Adipose tissue (tissue), 3 donors: ENCODE data around the gene PFKFB1. TPM values are rescaled to one million over a fixed set of nuclear protein-coding genes. Genes with fewer than 3 reads are reported as not detected.

ENCODE experiments used
- H3K27ac ChIP-seq: one replicate; pipeline ENCODE4 v1.5.1; 2013; ENCODE audit warnings: low read depth, low read length
- WGBS, 3 donors: extraction: QIAGEN DNeasy Blood & Tissue Kit; methylation state at CpG; one replicate each; pipeline ENCODE4 v1.1.7; 2013; 5-methylcytosine and 5-hydroxymethylcytosine counted together
- polyA plus RNA-seq, 3 donors: library from polyadenylated mRNA; stranded (reverse); fragments of 200-250 nt; gene quantifications; one replicate each; pipeline ENCODE4 v1.2.3, GENCODE V29; 2013
- donor health status: healthy with polysubstance abuse.
- donor health status: Bipolar disorder and iron deficiency.
- donor health status: healthy.

Gene PFKFB1
- 10 to 100 TPM in 1 of 3 donors, 1 to 10 TPM in 2; 2.4 to 31.0 (median 7.3) TPM for polyA plus RNA-seq

DNA sequence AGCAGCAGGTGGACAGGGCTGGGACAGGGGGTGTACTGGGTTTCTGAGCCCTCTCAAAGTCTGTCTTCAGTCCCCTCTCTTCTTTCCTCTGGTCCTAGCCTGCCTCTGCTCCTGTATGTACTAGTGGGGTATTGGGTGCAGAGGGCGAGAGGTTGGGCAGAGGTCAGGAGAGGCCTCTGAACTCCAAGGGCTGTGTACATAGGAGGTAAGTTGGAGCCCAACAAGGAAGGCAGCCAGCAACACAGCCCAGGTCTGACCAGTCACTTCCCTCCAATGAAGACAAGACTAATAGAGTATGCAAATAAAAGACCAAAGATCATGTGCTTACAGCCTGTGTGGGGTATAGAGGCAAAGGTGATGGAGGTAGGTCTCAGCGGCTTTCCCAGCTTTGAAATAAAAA lies at the start of gene PFKFB1:
Gene PFKFB1, minus strand, starts transcription at position 90 of the 400 bp plus-strand sequence. CDS start 181 bp downstream, outside the sequence.
- 75 to 89% (median 88%) methylated on average over 2 of the region's 2 CpGs for WGBS, 3 donors
- H3K27ac ChIP-seq: no peak within 1 kb of the TSS

- no peak overlapping the region for H3K27ac ChIP-seq
- WGBS, 3 donors: 88 to 100% (median 96%) methylated on average over 1 to 6 of the region's 6 CpGs
These were observed 47.5 kb upstream of the PFKFB1 start for GRCh38 chrX:55041514-55041913.

DNA sequence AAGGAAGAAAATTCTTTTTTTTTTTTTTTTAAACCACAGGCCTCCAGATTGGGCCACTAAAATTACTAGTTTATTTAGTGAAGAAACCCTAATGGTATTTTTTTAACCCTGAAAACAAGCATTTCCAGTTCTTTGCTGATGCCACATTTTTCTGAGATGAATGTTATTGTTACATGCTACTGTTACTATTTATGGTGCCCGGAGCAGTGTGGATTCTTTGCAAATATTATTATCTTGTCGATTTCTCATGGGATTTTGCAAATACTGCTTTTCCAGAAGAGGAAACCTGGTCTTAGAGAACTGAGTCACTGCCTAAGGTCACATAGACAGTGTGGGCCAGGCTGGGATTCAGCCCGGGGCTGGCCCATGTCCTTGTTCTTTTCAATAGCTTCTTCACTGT lies 45.5 kb upstream of the PFKFB1 start:
- H3K27ac ChIP-seq: no peak overlapping the region
- 69 to 80% (median 78%) methylated on average over 3 of the region's 3 CpGs for WGBS, 3 donors

DNA sequence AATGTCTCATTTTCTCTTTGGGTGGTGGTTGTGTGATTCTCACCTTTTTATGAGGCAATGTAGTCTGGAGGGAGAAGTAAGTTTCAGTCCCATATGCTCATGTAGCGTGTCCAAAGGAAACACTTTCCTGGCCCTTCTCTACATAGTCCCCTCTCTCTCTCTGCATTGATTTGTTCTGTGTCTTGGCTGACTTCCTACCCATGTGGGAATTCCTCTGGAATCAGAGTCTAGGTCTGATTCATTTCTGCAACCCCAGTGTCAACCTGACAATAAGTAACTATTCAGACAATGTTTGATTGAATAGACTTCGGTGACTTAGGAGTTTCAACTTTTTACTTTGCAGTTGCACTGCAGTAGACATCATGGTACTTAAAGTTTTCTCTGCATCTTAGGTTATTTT lies 39.4 kb upstream of the PFKFB1 start:
- no peak overlapping the region for H3K27ac ChIP-seq
- WGBS, 3 donors: 37 to 78% (median 68%) methylated on average over 2 of the region's 2 CpGs

- 68 to 74% (median 71%) methylated on average over 7 of the region's 7 CpGs for WGBS, 3 donors
These were observed 36.5 kb upstream of the PFKFB1 start, which contains the start of gene ALAS2 for GRCh38 chrX:55030271-55031205. TSS of gene ALAS2 (minus strand) at chrX:55030977. CDS start at chrX:55026000, 4,977 bp downstream.

GRCh38 chrX:55029291-55029690 lies 35.3 kb upstream of the PFKFB1 start:
- WGBS, 3 donors: 63 to 83% (median 65%) methylated on average over 2 of the region's 2 CpGs
- H3K27ac ChIP-seq: no peak overlapping the region

More at GRCh38 chrX:55030271-55031205, 36.5 kb upstream of the PFKFB1 start, which contains the start of gene ALAS2:
- no peak within 1 kb of the TSS for H3K27ac ChIP-seq

DNA sequence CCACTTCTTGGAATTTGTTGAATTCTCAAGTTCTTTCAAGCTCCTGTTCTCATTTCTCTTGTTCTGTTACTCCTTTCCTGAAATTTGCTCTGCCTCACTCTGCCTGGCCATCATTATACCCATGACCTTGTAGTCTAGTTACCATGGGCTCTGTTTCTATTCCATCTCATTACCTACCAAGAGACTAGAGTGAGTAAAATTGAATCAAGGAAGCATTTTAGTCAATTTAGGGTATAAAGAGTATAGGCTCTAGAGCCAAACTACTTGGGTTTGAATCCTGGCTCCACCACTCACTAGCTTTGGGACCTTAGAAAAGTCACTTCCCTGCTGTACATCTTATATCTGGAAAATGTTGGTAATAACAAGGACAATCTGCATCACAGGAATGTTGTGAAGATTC lies 34.6 kb upstream of the PFKFB1 start:
- H3K27ac ChIP-seq: no peak overlapping the region

DNA sequence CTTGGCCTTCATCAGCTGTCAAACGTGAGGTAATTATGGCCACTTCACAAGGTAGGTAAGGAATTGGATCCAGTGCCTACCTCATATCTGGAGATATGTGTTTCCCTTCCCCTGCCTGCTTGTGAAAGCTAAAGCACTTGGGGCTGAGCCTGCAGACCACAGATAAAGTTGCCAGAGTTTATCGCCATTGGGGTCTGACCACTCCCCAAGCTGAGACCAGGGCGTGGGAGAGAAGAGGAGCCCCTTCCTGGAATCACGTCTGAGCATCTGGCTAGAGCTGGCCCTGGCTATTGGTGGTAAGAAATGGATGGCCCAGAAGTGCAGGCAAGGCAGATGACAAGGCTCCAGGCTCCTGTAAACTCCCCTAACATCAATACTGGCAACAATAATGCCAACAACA lies 34.1 kb upstream of the PFKFB1 start:
- H3K27ac ChIP-seq: no peak overlapping the region
- 53 to 85% (median 76%) methylated on average over 4 of the region's 4 CpGs for WGBS, 3 donors

DNA sequence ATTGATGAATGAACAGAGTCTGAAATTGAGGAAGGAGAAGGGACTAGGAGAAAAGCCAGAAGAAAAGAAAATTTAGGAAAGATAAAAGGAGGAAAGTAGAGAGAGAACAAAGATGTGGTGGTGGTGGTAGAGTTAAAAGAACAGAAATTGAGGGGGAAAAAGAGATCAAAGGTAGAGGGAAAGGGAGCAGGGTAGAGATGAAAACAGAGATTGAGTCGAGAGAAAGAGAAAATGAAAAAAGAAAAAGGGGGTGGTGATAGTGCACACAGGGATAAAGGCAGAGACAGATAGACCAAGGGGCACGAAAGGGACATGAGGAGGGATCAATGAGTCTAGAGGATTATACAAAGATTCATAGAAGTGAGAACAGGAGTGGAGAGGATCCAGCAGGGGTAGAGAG lies 32.9 kb upstream of the PFKFB1 start:
- WGBS, 3 donors: 43 to 85% (median 63%) methylated on average over 2 of the region's 2 CpGs
- no peak overlapping the region for H3K27ac ChIP-seq

DNA sequence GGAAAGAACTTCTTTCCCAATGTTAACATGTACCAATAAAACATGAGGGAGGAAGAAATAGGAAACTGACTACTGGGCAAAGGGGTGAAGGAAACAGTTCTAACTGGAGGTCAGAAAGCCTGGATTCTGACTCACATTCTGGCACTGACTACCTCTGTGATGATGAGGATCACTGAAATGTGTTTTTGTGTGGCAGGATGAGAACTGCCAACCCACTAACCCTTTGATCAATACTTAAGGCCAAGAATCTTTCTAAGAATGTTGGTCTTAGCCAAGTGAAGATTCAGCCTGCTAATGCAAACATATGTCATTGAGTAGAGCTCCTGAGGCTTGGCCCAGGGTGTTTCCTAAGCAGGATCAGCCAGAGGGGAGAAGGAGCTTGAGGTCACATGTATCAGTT lies 32.2 kb upstream of the PFKFB1 start:
- no peak overlapping the region for H3K27ac ChIP-seq

GRCh38 chrX:55014897-55015299 lies 20.9 kb upstream of the PFKFB1 start:
- no peak overlapping the region for H3K27ac ChIP-seq
- WGBS, 3 donors: 93 to 100% (median 99%) methylated on average over 4 of the region's 4 CpGs

DNA sequence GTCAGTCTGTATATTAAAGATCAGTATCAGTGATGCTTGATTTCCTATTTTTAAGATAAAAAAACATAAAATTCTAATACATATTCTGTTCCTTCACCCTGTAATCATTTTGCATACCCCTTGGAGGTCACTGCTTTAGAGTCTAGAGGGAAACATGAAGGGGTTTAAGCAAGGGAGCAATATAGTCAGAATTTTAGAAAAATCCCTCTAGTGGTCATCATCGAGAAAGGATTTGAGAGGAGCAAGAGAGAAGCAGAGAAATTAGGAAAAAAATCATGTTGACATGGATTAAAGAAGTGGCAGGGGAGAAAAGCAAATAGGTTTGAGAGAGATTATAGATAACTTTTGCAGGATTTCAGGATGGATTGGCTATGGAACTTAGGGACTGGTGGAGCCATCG lies 17.3 kb upstream of the PFKFB1 start:
- H3K27ac ChIP-seq: no peak overlapping the region
- WGBS, 3 donors: 30 to 45% (median 32%) methylated on average over 2 of the region's 2 CpGs

GRCh38 chrX:55008571-55009358 lies 14.8 kb upstream of the PFKFB1 start:
- 33 to 70% (median 46%) methylated on average over 7 to 9 of the region's 9 CpGs for WGBS, 3 donors
- no peak overlapping the region for H3K27ac ChIP-seq

GRCh38 chrX:55007656-55008055 lies 13.7 kb upstream of the PFKFB1 start:
- 56 to 61% (median 57%) methylated on average over 6 of the region's 6 CpGs for whole genome bisulfite sequencing, 3 donors

GRCh38 chrX:55006827-55007621 lies 13.0 kb upstream of the PFKFB1 start:
- H3K27ac ChIP-seq: no peak overlapping the region
- 86 to 96% (median 94%) methylated on average over 12 to 18 of the region's 18 CpGs for WGBS, 3 donors

More at GRCh38 chrX:55007656-55008055, 13.7 kb upstream of the PFKFB1 start:
- H3K27ac ChIP-seq: no peak overlapping the region

DNA sequence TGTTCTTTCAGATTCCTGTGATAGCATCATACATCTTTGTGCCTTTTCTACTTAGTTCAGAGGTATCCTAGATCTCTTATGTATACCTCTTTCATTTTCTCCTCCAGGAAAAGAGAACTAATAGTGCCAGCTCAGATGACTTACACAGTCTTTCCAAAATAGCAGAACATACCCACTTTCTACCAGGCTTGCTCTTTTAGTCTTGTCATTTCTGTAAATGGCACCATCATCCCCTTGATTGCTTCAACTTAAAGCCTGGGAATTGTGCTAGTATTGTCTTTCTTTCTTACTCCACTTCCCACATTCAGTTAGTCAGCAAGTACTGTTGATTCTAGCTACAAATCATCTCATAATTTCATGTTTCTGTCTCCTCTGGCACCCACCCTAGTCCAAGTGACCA lies 11.3 kb upstream of the PFKFB1 start:
- H3K27ac ChIP-seq: no peak overlapping the region

DNA sequence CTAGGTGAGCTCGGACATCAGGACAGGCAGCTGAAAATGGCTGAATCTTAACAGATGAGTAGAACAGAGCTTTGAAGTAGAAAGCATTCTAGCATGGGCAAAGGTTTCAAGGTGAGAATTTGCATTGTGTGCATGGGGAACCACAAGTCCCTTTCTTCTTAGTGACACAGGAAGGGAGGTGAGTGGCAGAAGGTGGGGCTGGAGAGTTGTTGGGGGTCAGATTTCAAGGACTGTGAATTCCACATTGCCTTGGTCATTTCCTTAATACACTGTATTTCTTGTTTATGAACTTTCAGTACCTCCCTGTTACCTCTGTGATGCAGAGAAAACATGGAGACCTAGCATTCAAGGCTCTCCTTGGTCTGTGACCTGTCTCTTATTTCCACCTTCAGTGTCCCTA lies 10.2 kb upstream of the PFKFB1 start:
- 88 to 100% (median 100%) methylated on average over 1 of the region's 1 CpG for WGBS, 3 donors
- no peak overlapping the region for H3K27ac ChIP-seq

DNA sequence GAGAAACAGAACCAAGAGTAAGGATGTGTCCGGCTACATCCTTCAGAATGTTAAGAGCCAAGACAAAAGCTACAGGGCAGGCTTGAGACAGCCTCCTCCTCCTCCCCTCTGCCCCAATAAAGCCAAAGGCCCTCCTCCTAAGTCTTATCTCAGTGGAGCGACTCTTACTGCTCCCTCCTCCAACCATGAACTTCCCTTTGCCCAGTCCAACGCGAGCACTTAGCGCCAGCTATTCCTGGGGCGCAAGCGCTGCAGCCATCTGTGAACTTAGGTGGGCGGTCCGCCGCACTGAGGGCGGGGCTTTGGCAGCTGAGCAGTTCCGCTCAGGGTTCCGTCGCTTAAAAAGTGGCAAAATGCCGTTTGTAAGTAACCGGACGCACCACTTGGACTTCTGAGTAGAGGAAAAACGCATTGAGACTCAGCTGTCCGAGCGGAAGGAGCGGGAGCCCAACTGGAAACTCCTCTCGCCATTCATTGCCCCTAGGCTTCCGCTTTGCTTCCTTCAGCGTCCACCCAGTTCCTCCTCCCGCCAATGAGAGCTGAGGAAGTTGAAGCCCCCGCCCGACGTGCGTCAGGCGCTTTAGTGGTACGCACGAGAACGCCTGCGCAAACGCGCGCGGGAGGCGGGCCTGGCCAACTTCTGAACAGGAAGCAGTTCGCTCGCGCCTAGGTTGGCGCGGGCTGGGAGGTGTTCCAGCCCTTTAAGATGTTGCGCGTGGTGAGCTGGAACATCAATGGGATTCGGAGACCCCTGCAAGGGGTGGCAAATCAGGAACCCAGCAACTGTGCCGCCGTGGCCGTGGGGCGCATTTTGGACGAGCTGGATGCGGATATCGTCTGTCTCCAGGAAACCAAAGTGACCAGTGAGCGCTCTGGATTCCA lies 6.0 kb upstream of the PFKFB1 start, which contains the start of gene APEX2:
Gene APEX2, plus strand, starts transcription at position 647 of the 882 bp plus-strand sequence. Its CDS starts 60 bp downstream, at position 707.
- WGBS, 3 donors: 1 to 32% (median 1%) methylated on average over 52 to 55 of the region's 55 CpGs

More for the DNA sequence above, 6.0 kb upstream of the PFKFB1 start, which contains the start of gene APEX2:
- H3K27ac ChIP-seq: peak within 1 kb of the TSS; percentile 66
